Mesendoderm (in vitro differentiated cells): ENCODE measurements around the gene FUBP1.
"Not testable (repeated sequence)": the region's sequence is repeated elsewhere in the genome, so short reads cannot be mapped to it uniquely, and the experiment has no call there.

Experiments used
- DNase-seq: peaks from one replicate; pipeline ENCODE4 v3.0.0; 2013
- H2AK5ac ChIP-seq: 2 replicates; pipeline ENCODE4 v1.6.1; 2013; ENCODE audit warnings: low read length, inconsistent platforms
- H2BK120ac ChIP-seq: 2 replicates; pipeline ENCODE4 v1.6.1; 2013; ENCODE audit warnings: low read depth, mild to moderate bottlenecking, low read length, moderate library complexity, mixed read lengths
- H2BK15ac ChIP-seq: replicated peaks from 2 replicates; pipeline ENCODE4 v1.6.1; 2013; ENCODE audit warnings: low read depth, mild to moderate bottlenecking, moderate library complexity
- H2BK5ac ChIP-seq: 2 replicates; pipeline ENCODE4 v1.6.1; 2013; ENCODE audit warnings: low read length, inconsistent platforms
- H3K18ac ChIP-seq: 2 replicates; pipeline ENCODE4 v1.6.1; 2013; ENCODE audit warnings: mild to moderate bottlenecking, low read length, mixed read lengths
- H3K23ac ChIP-seq: one replicate; pipeline ENCODE4 v1.6.1; 2013; ENCODE audit warnings: low read length
- H3K27ac ChIP-seq: 2 replicates; pipeline ENCODE4 v1.5.1; 2013; ENCODE audit warnings: low read depth, mild to moderate bottlenecking, inconsistent platforms, low read length, moderate library complexity
- H3K27me3 ChIP-seq: 2 replicates; pipeline ENCODE4 v1.6.1; 2013; ENCODE audit warnings: low read length, control low read depth, mild to moderate bottlenecking, inconsistent platforms; ENCODE audit not compliant: insufficient read depth, poor library complexity
- H3K36me3 ChIP-seq: 2 replicates; pipeline ENCODE4 v1.6.1; 2013; ENCODE audit warnings: low read length, inconsistent platforms; ENCODE audit not compliant: control insufficient read depth, insufficient read depth
- H3K4ac ChIP-seq: one replicate; pipeline ENCODE4 v1.6.1; 2013; ENCODE audit warnings: low read depth, mild to moderate bottlenecking, low read length, moderate library complexity
- H3K4me1 ChIP-seq: 2 replicates; pipeline ENCODE4 v1.6.1; 2013; ENCODE audit warnings: low read depth, low read length, inconsistent platforms; ENCODE audit not compliant: control insufficient read depth
- H3K4me2 ChIP-seq: 2 replicates; pipeline ENCODE4 v1.6.1; 2013; ENCODE audit warnings: low read length
- H3K4me3 ChIP-seq: 2 replicates; pipeline ENCODE4 v1.5.1; 2013; ENCODE audit warnings: mild to moderate bottlenecking, low read length
- H3K56ac ChIP-seq: one replicate; pipeline ENCODE4 v1.6.1; 2013; ENCODE audit warnings: low read length
- H3K79me1 ChIP-seq: 2 replicates; pipeline ENCODE4 v1.6.1; 2013; ENCODE audit warnings: low read length, inconsistent platforms
- H3K79me2 ChIP-seq: 2 replicates; pipeline ENCODE4 v1.6.1; 2013; ENCODE audit warnings: mild to moderate bottlenecking, low read length; ENCODE audit not compliant: control insufficient read depth, insufficient read depth
- H3K9ac ChIP-seq: 2 replicates; pipeline ENCODE4 v1.6.1; 2013; ENCODE audit warnings: low read length, inconsistent platforms
- H4K5ac ChIP-seq: one replicate; pipeline ENCODE4 v1.6.1; 2013; ENCODE audit warnings: low read length
- H4K8ac ChIP-seq: one replicate; pipeline ENCODE4 v1.6.1; 2013; ENCODE audit warnings: low read depth, mild to moderate bottlenecking, control low read depth, low read length, moderate library complexity
- WGBS: extraction: QIAGEN DNeasy Blood & Tissue Kit; methylation state at CpG from one replicate; pipeline ENCODE4 v1.1.7; 2013; ENCODE audit warnings: low lambda C conversion rate, missing lambda C conversion rate; ENCODE audit not compliant: insufficient coverage; ENCODE audit errors: extremely low coverage; 5-methylcytosine and 5-hydroxymethylcytosine counted together

The FUBP1 gene

GRCh38 chr1:77925956-77926355 lies 52.9 kb downstream of the FUBP1 start:
- H3K79me1 ChIP-seq: no peaks in the 10 kb centered on the region
- no peak overlapping the region for H4K8ac ChIP-seq
- H3K36me3 ChIP-seq: no peaks in the 10 kb centered on the region
- H3K27me3 ChIP-seq: no peaks in the 10 kb centered on the region
- no peak overlapping the region for H2BK120ac ChIP-seq
- H3K4me2 ChIP-seq: no peak overlapping the region
- H3K79me2 ChIP-seq: no peaks in the 10 kb centered on the region
- H3K27ac ChIP-seq: no peak overlapping the region
- H3K4ac ChIP-seq: no peak overlapping the region
- H3K23ac ChIP-seq: no peak overlapping the region
- no peak overlapping the region for H3K18ac ChIP-seq
- no peak overlapping the region for H2BK5ac ChIP-seq
- H4K5ac ChIP-seq: no peak overlapping the region
- H2AK5ac ChIP-seq: no peak overlapping the region
- H3K4me1 ChIP-seq: no peaks in the 10 kb centered on the region
- no peak overlapping the region for H3K9ac ChIP-seq
- H3K4me3 ChIP-seq: no peak overlapping the region
- no CpG with 5 or more reads among the region's 2 CpGs for WGBS
- H2BK15ac ChIP-seq: no peak overlapping the region
- H3K56ac ChIP-seq: no peak overlapping the region
- DNase-seq: no peak

GRCh38 chr1:77925518-77925917 lies 53.4 kb downstream of the FUBP1 start:
- no peaks in the 10 kb centered on the region for H3K36me3 ChIP-seq
- no peak overlapping the region for H4K5ac ChIP-seq
- no peak overlapping the region for H3K23ac ChIP-seq
- H3K9ac ChIP-seq: no peak overlapping the region
- no peaks in the 10 kb centered on the region for H3K4me1 ChIP-seq
- no peak overlapping the region for H3K56ac ChIP-seq
- no peak overlapping the region for H3K18ac ChIP-seq
- H3K4ac ChIP-seq: no peak overlapping the region
- no peak overlapping the region for H3K4me2 ChIP-seq
- H2AK5ac ChIP-seq: no peak overlapping the region
- no peaks in the 10 kb centered on the region for H3K27me3 ChIP-seq
- H3K79me2 ChIP-seq: no peaks in the 10 kb centered on the region
- H3K27ac ChIP-seq: no peak overlapping the region
- no CpG with 5 or more reads among the region's 1 CpG for WGBS
- no peak overlapping the region for H2BK15ac ChIP-seq
- H4K8ac ChIP-seq: no peak overlapping the region
- no peaks in the 10 kb centered on the region for H3K79me1 ChIP-seq
- DNase-seq: no peak
- H2BK5ac ChIP-seq: no peak overlapping the region
- no peak overlapping the region for H2BK120ac ChIP-seq
- H3K4me3 ChIP-seq: no peak overlapping the region

- not testable (repeated sequence) for H2AK5ac ChIP-seq, H3K79me2 ChIP-seq, H3K27ac ChIP-seq, H3K4me2 ChIP-seq, H3K18ac ChIP-seq, H3K79me1 ChIP-seq, H3K23ac ChIP-seq, H2BK15ac ChIP-seq, DNase-seq, H3K4me1 ChIP-seq, H2BK120ac ChIP-seq, H3K56ac ChIP-seq, H3K36me3 ChIP-seq, H2BK5ac ChIP-seq, H3K4ac ChIP-seq, H4K5ac ChIP-seq, H3K4me3 ChIP-seq, H3K9ac ChIP-seq, H3K27me3 ChIP-seq, H4K8ac ChIP-seq
- WGBS: no CpG with 5 or more reads among the region's 5 CpGs
Measured at GRCh38 chr1:77918918-77919317, 60.0 kb downstream of the FUBP1 start.

- Histone ChIP-seq H3K36me3 (no peaks in the 10 kb centered on the region), H3K4me1 (no peaks in the 10 kb centered on the region), H3K4me2 (no peak overlapping the region), H3K23ac (no peak overlapping the region), H3K79me2 (no peaks in the 10 kb centered on the region), H3K9ac (no peak overlapping the region), H4K5ac (no peak overlapping the region), H3K79me1 (no peaks in the 10 kb centered on the region), H3K27me3 (no peaks in the 10 kb centered on the region), H3K4ac (no peak overlapping the region), H2BK120ac (no peak overlapping the region), H3K18ac (no peak overlapping the region), H4K8ac (no peak overlapping the region), H3K56ac (no peak overlapping the region), H3K4me3 (no peak overlapping the region), H2BK15ac (no peak overlapping the region), H3K27ac (no peak overlapping the region), H2AK5ac (no peak overlapping the region), H2BK5ac (no peak overlapping the region)
- DNase-seq: no peak
- no CpG with 5 or more reads among the region's 4 CpGs for WGBS
Measured at GRCh38 chr1:77910116-77910515, 68.8 kb downstream of the FUBP1 start.

GRCh38 chr1:77906624-77907023 lies 72.2 kb downstream of the FUBP1 start:
- no peak overlapping the region for H3K23ac ChIP-seq
- H4K5ac ChIP-seq: no peak overlapping the region
- no peaks in the 10 kb centered on the region for H3K36me3 ChIP-seq
- no peak overlapping the region for H3K4me3 ChIP-seq
- no peak overlapping the region for H2BK15ac ChIP-seq
- H3K18ac ChIP-seq: no peak overlapping the region
- H4K8ac ChIP-seq: no peak overlapping the region
- no peak overlapping the region for H3K9ac ChIP-seq
- no CpG with 5 or more reads among the region's 1 CpG for whole genome bisulfite sequencing
- no peaks in the 10 kb centered on the region for H3K27me3 ChIP-seq
- H3K4ac ChIP-seq: no peak overlapping the region
- H3K4me2 ChIP-seq: no peak overlapping the region
- H3K79me1 ChIP-seq: no peaks in the 10 kb centered on the region
- no peaks in the 10 kb centered on the region for H3K4me1 ChIP-seq
- H2BK5ac ChIP-seq: no peak overlapping the region
- H2BK120ac ChIP-seq: no peak overlapping the region
- no peak overlapping the region for H2AK5ac ChIP-seq
- H3K56ac ChIP-seq: no peak overlapping the region
- no peak overlapping the region for H3K27ac ChIP-seq
- no peaks in the 10 kb centered on the region for H3K79me2 ChIP-seq
- DNase-seq: no peak

GRCh38 chr1:77906019-77906545 lies 72.8 kb downstream of the FUBP1 start:
- Histone ChIP-seq H3K27ac (no peak overlapping the region), H2BK5ac (no peak overlapping the region), H3K23ac (no peak overlapping the region), H4K5ac (no peak overlapping the region), H3K36me3 (no peaks in the 10 kb centered on the region), H3K9ac (no peak overlapping the region), H3K4me3 (no peak overlapping the region), H3K79me1 (no peaks in the 10 kb centered on the region), H4K8ac (no peak overlapping the region), H3K79me2 (no peaks in the 10 kb centered on the region), H3K4ac (no peak overlapping the region), H2BK120ac (no peak overlapping the region), H3K4me2 (no peak overlapping the region), H3K27me3 (no peaks in the 10 kb centered on the region), H3K18ac (no peak overlapping the region), H3K4me1 (no peaks in the 10 kb centered on the region), H2AK5ac (no peak overlapping the region), H2BK15ac (no peak overlapping the region), H3K56ac (no peak overlapping the region)
- 100% methylated on average over 1 of the region's 2 CpGs for WGBS
- no peak for DNase-seq
